ENCODE data around the gene SLC4A4.

Gene SLC4A4

GRCh38 chr4:71356924-71357663 is 18.3 kb downstream of the SLC4A4 start:
- FAIRE-seq (no peak), DNase-seq (ENCODE audit: low spot score) (no peak)

DNA sequence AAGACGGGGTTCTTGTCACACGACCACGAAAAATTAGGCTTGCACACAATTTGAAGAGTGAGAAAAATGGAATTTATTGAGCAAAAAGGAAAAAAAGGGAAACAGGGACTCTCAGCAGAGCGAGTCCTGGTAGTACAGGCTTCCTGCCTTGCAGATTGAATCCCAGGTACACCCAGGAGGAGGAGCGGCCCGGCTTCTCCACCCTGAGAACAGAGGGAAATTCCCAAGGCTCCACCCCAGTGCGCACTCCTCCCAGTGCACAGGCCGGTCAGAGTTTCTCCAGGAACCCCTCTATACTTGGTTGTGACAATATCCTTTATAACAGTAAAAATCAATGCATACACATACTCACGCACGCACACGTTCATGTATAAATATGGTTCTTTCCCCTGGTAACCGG is 22.0 kb downstream of the SLC4A4 start:
- FAIRE-seq (no peak), DNase-seq (ENCODE audit: low spot score) (no peak)

GRCh38 chr4:71361476-71361875 is 22.7 kb downstream of the SLC4A4 start:
- FAIRE-seq (no peak), DNase-seq (ENCODE audit: low spot score) (no peak)

DNA sequence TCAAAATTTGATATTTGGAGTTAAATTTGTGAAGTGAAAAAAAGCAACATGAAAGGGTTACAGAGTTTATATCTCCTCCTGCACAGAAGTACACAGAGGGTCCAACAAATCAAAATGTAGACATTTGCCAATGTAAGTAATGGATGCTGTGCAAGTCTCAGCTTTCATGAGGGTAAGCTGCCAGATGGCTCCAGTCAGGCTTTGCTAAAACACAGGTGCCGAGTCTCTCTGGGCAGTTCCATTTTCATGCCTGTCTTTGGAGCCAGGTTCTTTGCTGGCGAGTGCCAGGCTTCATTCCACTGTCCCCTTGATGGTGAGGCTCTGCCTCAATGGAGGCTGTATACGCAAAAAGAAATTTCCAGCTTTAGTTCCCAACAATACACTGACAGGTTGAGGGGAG is 27.9 kb downstream of the SLC4A4 start:
- no peak for DNase-seq (ENCODE audit: low spot score)
- no peak for FAIRE-seq

- FAIRE-seq (no peak), DNase-seq (ENCODE audit: low spot score) (no peak)
Observed at GRCh38 chr4:71367546-71367945, 28.7 kb downstream of the SLC4A4 start.

DNA sequence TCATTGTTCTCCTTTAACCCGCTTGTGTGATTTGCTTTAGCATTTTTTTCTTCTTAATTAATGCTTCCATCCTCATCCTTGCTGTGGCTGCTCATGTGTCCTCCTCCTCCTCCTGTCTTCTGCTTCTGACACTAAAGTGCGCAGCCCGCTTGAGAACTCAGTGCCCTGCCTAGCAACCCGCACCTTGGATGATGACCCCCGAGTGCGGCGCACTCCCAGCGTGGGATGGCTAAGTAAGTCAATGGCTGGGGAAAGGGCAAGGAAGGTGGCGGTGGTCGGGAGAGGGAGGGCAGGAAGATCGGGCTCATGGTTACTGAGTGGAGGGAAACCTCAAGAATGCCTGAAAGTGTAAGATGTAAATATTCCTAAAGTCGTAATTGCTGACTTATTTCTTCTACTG is 30.1 kb downstream of the SLC4A4 start:
- FAIRE-seq (no peak), DNase-seq (ENCODE audit: low spot score) (no peak)

DNA sequence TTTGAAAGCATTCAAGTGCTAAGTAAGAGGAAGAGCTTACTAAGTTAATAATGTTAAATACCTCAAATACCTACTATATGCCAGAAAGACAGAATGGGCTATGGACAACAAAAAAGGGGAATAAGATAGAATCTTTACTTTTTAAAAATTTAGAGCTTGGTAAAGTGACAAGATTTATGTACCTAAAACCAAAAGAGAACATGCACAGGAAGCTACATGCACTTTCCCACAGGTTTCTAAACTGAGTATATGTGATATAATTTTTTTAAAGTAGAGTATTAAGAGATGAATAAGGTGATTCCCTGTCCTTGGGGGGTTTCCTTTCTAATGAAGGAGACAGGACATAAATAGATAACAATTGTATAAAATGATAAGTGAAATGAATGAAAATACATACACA is 30.7 kb downstream of the SLC4A4 start:
- DNase-seq (ENCODE audit: low spot score) (no peak), FAIRE-seq (no peak)

GRCh38 chr4:71375494-71375893 is 36.7 kb downstream of the SLC4A4 start:
- no peak for DNase-seq (ENCODE audit: low spot score)
- FAIRE-seq, result no peak

DNA sequence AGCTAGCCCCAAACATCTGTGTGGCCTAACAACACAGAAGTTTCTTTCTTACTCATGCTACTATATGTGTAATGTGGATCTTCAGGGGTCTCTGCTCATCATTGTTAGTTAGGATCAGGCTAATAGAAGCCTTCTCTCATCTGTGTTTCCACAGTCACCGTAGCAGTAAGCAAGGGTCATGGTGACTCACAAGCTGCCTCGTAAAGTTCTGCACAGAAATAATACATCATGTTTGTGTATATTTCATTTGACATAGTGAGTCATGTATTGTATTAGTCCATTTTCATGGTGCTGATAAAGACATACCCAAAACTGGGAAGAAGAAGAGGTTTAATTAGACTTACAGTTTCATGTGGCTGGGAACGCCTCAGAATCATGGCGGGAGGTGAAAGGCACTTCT is 38.7 kb downstream of the SLC4A4 start:
- FAIRE-seq, result peak; percentile 13
- DNase-seq (ENCODE audit: low spot score), result peak; percentile 47

GRCh38 chr4:71379126-71379525 is 40.3 kb downstream of the SLC4A4 start:
- FAIRE-seq (no peak), DNase-seq (ENCODE audit: low spot score) (no peak)

DNA sequence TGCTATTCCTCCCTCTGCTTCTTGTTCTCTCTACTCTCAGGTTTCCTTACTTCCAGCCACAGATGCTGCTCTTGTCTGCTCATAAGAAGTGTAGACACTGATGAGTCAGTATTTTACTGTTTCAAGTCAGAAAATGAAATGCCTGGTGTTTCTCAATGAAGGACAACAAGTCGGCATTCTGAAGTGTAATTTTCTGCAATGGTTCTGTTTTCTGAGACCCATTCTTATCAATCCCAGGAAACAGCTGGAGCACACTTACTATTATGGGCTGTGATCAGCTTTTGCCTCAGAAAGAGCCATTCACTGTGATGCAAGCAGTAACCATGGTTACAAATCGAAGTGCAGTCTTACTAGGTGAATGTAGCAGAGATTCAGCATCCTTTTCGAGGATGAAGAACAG is 42.0 kb downstream of the SLC4A4 start:
- FAIRE-seq, result no peak

GRCh38 chr4:71382125-71382899 is 43.5 kb downstream of the SLC4A4 start:
- FAIRE-seq, result no peak
- no peak for DNase-seq (ENCODE audit: low spot score)

More for the DNA sequence above, 42.0 kb downstream of the SLC4A4 start:
- DNase-seq (ENCODE audit: low spot score), result no peak

GRCh38 chr4:71382900-71383560 is 44.2 kb downstream of the SLC4A4 start:
- FAIRE-seq, result no peak
- no peak for DNase-seq (ENCODE audit: low spot score)

- no peak for FAIRE-seq
- DNase-seq (ENCODE audit: low spot score), result no peak
Observed at GRCh38 chr4:71383984-71384383, 45.2 kb downstream of the SLC4A4 start.

GRCh38 chr4:71389149-71389827 is 50.5 kb downstream of the SLC4A4 start:
- no peak for FAIRE-seq

GRCh38 chr4:71392109-71392508 is 53.3 kb downstream of the SLC4A4 start:
- DNase-seq (ENCODE audit: low spot score), result no peak
- no peak for FAIRE-seq

More at GRCh38 chr4:71389149-71389827, 50.5 kb downstream of the SLC4A4 start:
- DNase-seq (ENCODE audit: low spot score), result no peak

DNA sequence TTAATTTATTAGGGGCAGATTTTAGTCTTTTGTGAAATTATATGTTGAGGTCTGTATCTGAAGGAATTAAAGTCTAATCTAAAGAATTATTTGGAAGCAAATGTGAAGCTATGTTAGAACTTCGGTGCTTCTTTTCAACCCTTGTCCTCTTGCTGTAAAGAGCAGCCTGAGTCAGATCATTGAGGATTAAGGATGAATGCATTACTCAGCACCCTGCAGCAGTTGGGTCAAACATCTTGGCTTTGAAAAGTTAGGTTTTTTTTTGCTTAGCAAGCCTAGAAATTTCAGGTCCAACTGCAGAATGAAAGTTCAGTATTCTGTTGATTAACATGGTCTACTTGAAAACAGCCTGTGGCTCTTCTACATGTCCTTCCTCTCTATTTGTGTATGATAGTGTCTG is 57.6 kb downstream of the SLC4A4 start:
- no peak for DNase-seq (ENCODE audit: low spot score)
- no peak for FAIRE-seq

GRCh38 chr4:71400810-71401209 is 62.0 kb downstream of the SLC4A4 start:
- no peak for FAIRE-seq

DNA sequence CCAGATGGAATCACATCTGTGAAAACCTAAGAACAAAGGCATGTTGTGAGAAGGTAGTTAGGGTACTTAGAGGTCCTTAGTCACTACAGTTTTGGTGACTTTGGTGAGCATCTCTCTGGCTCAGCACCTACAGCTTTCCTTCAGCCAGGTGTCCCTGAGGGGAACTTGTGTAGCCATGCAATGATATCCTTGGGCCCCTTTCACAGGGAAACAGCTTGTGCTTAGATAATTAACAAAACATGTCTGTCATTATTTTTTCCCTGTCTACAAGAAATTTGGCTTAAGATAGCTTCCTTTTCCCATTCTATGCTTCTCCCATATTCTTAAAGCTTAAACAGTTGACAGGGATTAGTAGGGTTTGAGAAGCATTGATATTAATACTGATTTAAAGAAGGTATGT is 63.8 kb downstream of the SLC4A4 start:
- no peak for FAIRE-seq

More at GRCh38 chr4:71400810-71401209, 62.0 kb downstream of the SLC4A4 start:
- no peak for DNase-seq (ENCODE audit: low spot score)

DNA sequence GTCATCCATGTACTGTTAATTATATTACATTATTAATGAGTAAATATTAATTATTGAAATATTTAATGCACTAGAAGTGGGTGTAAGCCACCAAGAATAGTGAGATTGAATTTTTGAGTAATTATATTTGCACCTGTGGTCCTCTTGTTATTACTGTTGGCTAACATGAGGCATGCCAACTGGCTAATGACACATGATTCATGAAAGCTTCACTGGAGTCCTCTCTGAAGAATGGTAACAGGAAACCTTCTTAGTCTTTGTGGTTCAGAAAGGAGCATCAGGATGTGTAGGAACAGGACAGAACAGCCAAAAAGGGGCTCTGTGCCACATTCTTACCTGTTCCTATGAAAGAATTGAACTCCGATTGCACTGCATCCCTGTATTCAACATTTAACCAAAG is 65.2 kb downstream of the SLC4A4 start:
- no peak for FAIRE-seq
- no peak for DNase-seq (ENCODE audit: low spot score)

More for the DNA sequence above, 63.8 kb downstream of the SLC4A4 start:
- no peak for DNase-seq (ENCODE audit: low spot score)

DNA sequence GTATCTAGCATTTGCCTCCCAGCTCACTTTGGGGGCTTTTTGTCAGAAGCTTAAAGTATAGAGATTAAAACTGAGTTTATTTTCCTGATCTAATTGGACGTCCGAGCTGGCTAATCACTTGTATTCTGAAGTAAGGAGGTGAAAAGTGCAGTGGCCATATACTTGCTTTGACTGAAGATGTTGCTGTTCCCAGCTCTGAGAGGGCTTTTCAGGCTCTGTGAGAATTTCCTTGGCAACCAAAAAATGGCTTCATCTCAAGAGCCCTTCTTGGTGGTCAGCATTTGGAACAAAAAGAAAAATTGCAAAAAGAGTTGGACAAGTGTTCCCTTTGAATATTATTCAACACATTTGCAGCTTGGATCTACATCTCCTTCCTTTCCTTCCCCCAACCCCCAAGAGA is 67.0 kb downstream of the SLC4A4 start:
- no peak for FAIRE-seq

More for the DNA sequence above, 67.0 kb downstream of the SLC4A4 start:
- no peak for DNase-seq (ENCODE audit: low spot score)
